Transverse colon (tissue), 4 donors: ENCODE data around the gene RIC1.

ENCODE experiments used
- POLR2AphosphoS5 ChIP-seq, 3 donors: sonication (generic); formaldehyde crosslinking; IDR thresholded peaks; one replicate each; pipeline ENCODE4 v1.6.1; 2016; ENCODE audit warnings: antibody characterized with exemption in 3 of 3
- TF ChIP-seq, protein P1 (sequence below), 5 experiments: fragments of 200-600 bp in 3 of 5; fragments of 450-650 bp in 2 of 5; sonication (generic) in 3 of 5; IDR thresholded peaks; 1 replicate in 2 of 5; 2 replicates in 3 of 5; pipeline ENCODE4 v1.5.1; 2016 to 2017; ENCODE audit warnings: antibody characterized with exemption in 5 of 5, inconsistent platforms in 3 of 5, mild to moderate bottlenecking in 2 of 5, moderate library complexity in 1 of 5

DNA sequence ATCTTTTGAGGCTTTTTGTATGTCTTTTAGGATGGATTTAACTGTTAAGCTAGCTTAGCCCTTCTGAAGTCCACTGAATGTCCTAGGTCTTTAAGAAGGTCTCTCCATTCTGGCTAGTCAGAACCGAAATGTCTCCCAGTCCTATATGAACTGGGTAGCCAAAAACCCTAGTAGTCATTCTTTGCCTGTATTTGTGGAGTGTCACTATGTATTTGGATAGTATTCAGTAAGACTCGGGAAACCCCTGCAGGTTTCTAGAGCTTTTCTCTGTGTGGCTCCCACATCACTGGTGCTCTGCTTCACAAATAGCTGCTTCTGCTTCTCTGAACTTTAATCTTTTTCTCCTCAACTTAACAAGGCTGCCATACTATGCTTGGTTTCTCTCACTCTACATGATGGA lies 68.0 kb downstream of the RIC1 start:
- TF ChIP-seq, protein P1, sequence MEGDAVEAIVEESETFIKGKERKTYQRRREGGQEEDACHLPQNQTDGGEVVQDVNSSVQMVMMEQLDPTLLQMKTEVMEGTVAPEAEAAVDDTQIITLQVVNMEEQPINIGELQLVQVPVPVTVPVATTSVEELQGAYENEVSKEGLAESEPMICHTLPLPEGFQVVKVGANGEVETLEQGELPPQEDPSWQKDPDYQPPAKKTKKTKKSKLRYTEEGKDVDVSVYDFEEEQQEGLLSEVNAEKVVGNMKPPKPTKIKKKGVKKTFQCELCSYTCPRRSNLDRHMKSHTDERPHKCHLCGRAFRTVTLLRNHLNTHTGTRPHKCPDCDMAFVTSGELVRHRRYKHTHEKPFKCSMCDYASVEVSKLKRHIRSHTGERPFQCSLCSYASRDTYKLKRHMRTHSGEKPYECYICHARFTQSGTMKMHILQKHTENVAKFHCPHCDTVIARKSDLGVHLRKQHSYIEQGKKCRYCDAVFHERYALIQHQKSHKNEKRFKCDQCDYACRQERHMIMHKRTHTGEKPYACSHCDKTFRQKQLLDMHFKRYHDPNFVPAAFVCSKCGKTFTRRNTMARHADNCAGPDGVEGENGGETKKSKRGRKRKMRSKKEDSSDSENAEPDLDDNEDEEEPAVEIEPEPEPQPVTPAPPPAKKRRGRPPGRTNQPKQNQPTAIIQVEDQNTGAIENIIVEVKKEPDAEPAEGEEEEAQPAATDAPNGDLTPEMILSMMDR (IDR thresholded peaks at IDR 0.05) = no peak
- TF ChIP-seq POLR2AphosphoS5 (IDR thresholded peaks at IDR 0.05) = no peak
